Measurements from ENCODE around the gene CAMK2D.

GRCh38 chr4:113478032-113478431 lies 283.5 kb downstream of the CAMK2D start:
- TF ChIP-seq CTCF (IDR thresholded peaks at IDR 0.05; ENCODE audit: borderline replicate concordance, extremely low read depth, low read length, poor library complexity, severe bottlenecking) (no peak), EZH2 (IDR thresholded peaks at IDR 0.05; ENCODE audit: borderline replicate concordance, low read depth, low read length, severe bottlenecking) (no peak)

Data from DND-41 (cell line).